B cell (primary cell): ENCODE measurements around the gene EML5. TPM values are rescaled to one million over a fixed set of nuclear protein-coding genes. Genes with fewer than 3 reads are reported as not detected.

ENCODE experiments used
- ATAC-seq: fragments of 200-7000 bp; cut with Tn5 transposase; one replicate; pipeline ENCODE4 v1.10.0; 2021; ENCODE audit warnings: low read depth, mild to moderate bottlenecking, moderate number of reproducible peaks, moderate library complexity
- CTCF ChIA-PET: fragments of 350-600 bp; sonication (Branson Sonifier 250); formaldehyde crosslinking; loops from one replicate; lab custom pipeline; 2021; ENCODE audit warnings: antibody characterized with exemption, inconsistent platforms; lab: Charles Lee
- POLR2A ChIA-PET: fragments of 350-600 bp; sonication (Branson Sonifier 250); formaldehyde crosslinking; loops from one replicate; lab custom pipeline; 2021; ENCODE audit warnings: antibody characterized with exemption; lab: Charles Lee
- DNase-seq: peaks from one replicate; pipeline ENCODE4 v3.0.0; 2013
- H2AFZ ChIP-seq: 2 replicates; pipeline ENCODE4 v1.6.1; 2012; ENCODE audit warnings: mild to moderate bottlenecking, low read depth, low read length; ENCODE audit not compliant: insufficient read depth, poor library complexity, severe bottlenecking
- H3K27ac ChIP-seq, 2 donors: 1 replicate in 1 of 2; 2 replicates in 1 of 2; pipeline ENCODE4 v1.5.1; 2012 to 2013; ENCODE audit warnings: low read length in 2 of 2, mild to moderate bottlenecking in 2 of 2, moderate library complexity in 1 of 2
- H3K27me3 ChIP-seq, 4 experiments: fragments of 200-600 bp in 1 of 4; sonication (generic) in 1 of 4; replicated peaks in 1 of 4; 1 replicate in 2 of 4; 2 replicates in 2 of 4; pipeline versions ENCODE4 v1.6.1 to v1.7.0; 2013 to 2016; ENCODE audit warnings: low read length in 3 of 4, mild to moderate bottlenecking in 2 of 4, mixed read lengths in 1 of 4, moderate library complexity in 1 of 4; ENCODE audit not compliant: insufficient read depth in 4 of 4, control insufficient read depth in 3 of 4; ENCODE audit errors: control extremely low read depth in 1 of 4
- H3K36me3 ChIP-seq, 2 experiments: replicated peaks in 1 of 2; 1 replicate in 1 of 2; 2 replicates in 1 of 2; pipeline versions ENCODE4 v1.6.1 to v1.7.1; 2013; ENCODE audit warnings: low read length in 1 of 2; ENCODE audit not compliant: insufficient read depth in 2 of 2, control insufficient read depth in 1 of 2; ENCODE audit errors: control extremely low read depth in 1 of 2, extremely low read depth in 1 of 2
- H3K4me1 ChIP-seq, 2 donors: fragments of 200-600 bp in 1 of 2; sonication (generic) in 1 of 2; 1 replicate in 1 of 2; 2 replicates in 1 of 2; pipeline versions ENCODE4 v1.5.1 to v1.6.1; 2013 to 2017; ENCODE audit warnings: low read length in 2 of 2; ENCODE audit not compliant: control insufficient read depth in 2 of 2, insufficient read depth in 2 of 2
- H3K4me2 ChIP-seq: replicated peaks from 2 replicates; pipeline ENCODE3; 2012; ENCODE audit warnings: mild to moderate bottlenecking, low read depth, low read length; ENCODE audit not compliant: poor library complexity, severe bottlenecking
- H3K4me3 ChIP-seq, 5 experiments: fragments of 200-600 bp in 1 of 5; sonication (generic) in 1 of 5; 1 replicate in 3 of 5; 2 replicates in 2 of 5; pipeline versions ENCODE4 v1.5.1 to v1.7.0; 2011 to 2016; ENCODE audit warnings: low read length in 4 of 5, mild to moderate bottlenecking in 4 of 5, low read depth in 2 of 5, control low read depth in 1 of 5, moderate library complexity in 1 of 5; ENCODE audit not compliant: insufficient read depth in 1 of 5; ENCODE audit errors: control extremely low read depth in 1 of 5, extremely low read depth in 1 of 5
- H3K79me2 ChIP-seq: fragments of 200-600 bp; sonication (generic); one replicate; pipeline ENCODE4 v1.6.0; 2016; ENCODE audit warnings: low read length; ENCODE audit not compliant: control insufficient read depth, insufficient read depth
- H3K9ac ChIP-seq: fragments of 200-600 bp; sonication (generic); 2 replicates; pipeline ENCODE4 v1.6.1; 2017; ENCODE audit warnings: mild to moderate bottlenecking, low read length, moderate library complexity
- H3K9me3 ChIP-seq, 3 donors: one replicate each; pipeline versions ENCODE4 v1.6.1 to v1.7.1; 2013; ENCODE audit warnings: low read length in 2 of 3; ENCODE audit not compliant: control insufficient read depth in 2 of 3, insufficient read depth in 1 of 3; ENCODE audit errors: control extremely low read depth in 1 of 3
- H4K20me1 ChIP-seq: 2 replicates; pipeline ENCODE4 v1.6.0; 2012; ENCODE audit warnings: mild to moderate bottlenecking, low read length; ENCODE audit not compliant: insufficient read depth, control insufficient read depth, poor library complexity, severe bottlenecking
- H3K27ac Mint-ChIP-seq: one replicate; pipeline ENCODE4 v1.8.0; 2021; ENCODE audit warnings: mixed read lengths
- H3K27me3 Mint-ChIP-seq: one replicate; pipeline ENCODE4 v1.8.0; 2021; ENCODE audit warnings: mixed read lengths
- H3K4me1 Mint-ChIP-seq: one replicate; pipeline ENCODE4 v1.8.0; 2021; ENCODE audit warnings: mixed read lengths
- H3K4me3 Mint-ChIP-seq: one replicate; pipeline ENCODE4 v1.8.0; 2021; ENCODE audit warnings: mixed read lengths
- H3K9me3 Mint-ChIP-seq: one replicate; pipeline ENCODE4 v1.8.0; 2022; ENCODE audit warnings: mixed read lengths; ENCODE audit not compliant: insufficient read depth
- CTCF ChIP-seq: fragments of 200-600 bp; IDR thresholded peaks from one replicate; pipeline ENCODE4 v1.8.0; 2022; ENCODE audit warnings: antibody characterized with exemption, mild to moderate bottlenecking
- EZH2 ChIP-seq: IDR thresholded peaks from 2 replicates; pipeline ENCODE4 v1.6.1; 2012; ENCODE audit warnings: borderline replicate concordance, low read depth, mild to moderate bottlenecking, moderate library complexity, low read length; ENCODE audit not compliant: insufficient read depth, poor library complexity, severe bottlenecking
- intact Hi-C: fragments of 100-400 bp; cut with micrococcal nuclease; formaldehyde crosslinking; loops from one replicate; pipeline ENCODE4 v1.10.0; 2022
- polyA plus RNA-seq: library from polyadenylated mRNA; depleted of rRNA; stranded (reverse); fragments of >200 nt; gene quantifications from 2 replicates; pipeline ENCODE4 v1.2.3, GENCODE V29; 2012
- total RNA-seq, 2 donors: library from RNA; stranded (reverse); fragments of 120-200 nt in 1 of 2; gene quantifications; 1 replicate in 1 of 2; 2 replicates in 1 of 2; pipeline versions ENCODE4 v1.2.3 to v1.2.4, GENCODE V29; 2013 to 2022

The EML5 gene
- total and polyA plus RNA-seq, 2 donors (not counting 1 experiment from before 2014, with no cell fraction given), result 1.7 to 6.9 TPM

GRCh38 chr14:88835661-88836060 lies 42.9 kb upstream of the EML5 start:
- Mint-ChIP-seq H3K27ac (no peak overlapping the region), H3K4me3 (no peak overlapping the region), H3K4me1 (no peaks in the 10 kb centered on the region), H3K27me3 (peaks cover 8% of the 10 kb centered on the region), H3K9me3 (no peaks in the 10 kb centered on the region)
- intact Hi-C loops, result no loop called here
- POLR2A ChIA-PET, result no interaction called here
- Histone ChIP-seq H2AFZ (no peak overlapping the region), H3K4me2 (no peak overlapping the region), H3K36me3 (no peaks in the 10 kb centered on the region), H4K20me1 (no peaks in the 10 kb centered on the region), H3K9ac (no peak overlapping the region), H3K27me3 (no peaks in the 10 kb centered on the region), H3K9me3 (no peaks in the 10 kb centered on the region), H3K4me1 (no peaks in the 10 kb centered on the region), H3K27ac (no peak overlapping the region), H3K4me3 (no peak overlapping the region), H3K79me2 (no peaks in the 10 kb centered on the region)
- no peak for ATAC-seq
- CTCF ChIA-PET, result no interaction called here
- TF ChIP-seq EZH2 (no peak), CTCF (no peak)
- no peak for DNase-seq

GRCh38 chr14:88834883-88835431 lies 42.2 kb upstream of the EML5 start:
- Histone ChIP-seq H3K36me3 (no peaks in the 10 kb centered on the region), H3K9me3 (no peaks in the 10 kb centered on the region), H3K27ac (no peak overlapping the region), H3K4me2 (no peak overlapping the region), H2AFZ (no peak overlapping the region), H3K4me3 (no peak overlapping the region), H3K4me1 (no peaks in the 10 kb centered on the region), H3K27me3 (no peaks in the 10 kb centered on the region), H4K20me1 (no peaks in the 10 kb centered on the region), H3K79me2 (no peaks in the 10 kb centered on the region), H3K9ac (no peak overlapping the region)
- no peak overlapping the region for H3K4me3 Mint-ChIP-seq
- no peak for DNase-seq
- H3K4me1 Mint-ChIP-seq, result no peaks in the 10 kb centered on the region
- no peak for ATAC-seq
- no peaks in the 10 kb centered on the region for H3K9me3 Mint-ChIP-seq
- no peak overlapping the region for H3K27ac Mint-ChIP-seq
- TF ChIP-seq EZH2, result no peak
- no peak for TF ChIP-seq CTCF
- POLR2A ChIA-PET, result no interaction called here
- H3K27me3 Mint-ChIP-seq, result peaks cover 8% of the 10 kb centered on the region
- intact Hi-C loops, result no loop called here
- CTCF ChIA-PET, result no interaction called here
